GM21390 (cell line): Measurements from ENCODE around the gene KLF11.
"Not testable (repeated sequence)": the region's sequence is repeated elsewhere in the genome, so short reads cannot be mapped to it uniquely, and the experiment has no call there.

Experiments
- ATAC-seq: cut with Tn5 transposase; IDR thresholded peaks from one replicate; pipeline ENCODE4 v1.9.1; 2021; ENCODE audit not compliant: unreplicated experiment

KLF11 gene

DNA sequence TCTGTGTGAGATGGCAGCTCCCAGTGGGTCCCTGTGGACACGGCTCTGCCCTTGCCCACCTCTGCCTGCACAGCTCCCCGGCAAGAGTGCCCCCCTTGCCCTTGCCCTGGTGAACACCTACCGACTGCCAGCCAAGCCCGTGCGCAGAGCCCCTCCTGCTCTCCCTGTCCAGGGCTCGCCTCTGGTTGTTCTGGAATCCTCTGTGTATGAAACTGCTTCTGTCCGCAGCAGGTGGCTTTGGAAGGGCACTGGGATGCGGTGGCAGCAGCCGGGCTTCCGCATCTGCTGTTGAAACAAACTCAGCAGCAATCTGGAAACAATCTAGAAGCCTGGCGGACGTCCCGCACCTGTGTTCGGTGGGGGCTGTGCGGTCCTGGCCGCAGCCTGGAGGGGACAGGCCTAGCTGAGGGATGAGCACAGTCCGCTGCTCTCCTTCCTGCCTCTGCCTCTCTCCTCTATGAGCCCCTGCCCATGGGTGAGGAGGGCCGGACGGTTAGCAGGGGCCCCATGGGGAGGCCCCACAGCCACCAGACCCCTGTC lies 34.0 kb upstream of the KLF11 start:
- no peak for ATAC-seq

GRCh38 chr2:10009811-10010781 lies 33.3 kb upstream of the KLF11 start:
- no peak for ATAC-seq

GRCh38 chr2:10010861-10011605 lies 32.3 kb upstream of the KLF11 start:
- ATAC-seq, result not testable (repeated sequence)

DNA sequence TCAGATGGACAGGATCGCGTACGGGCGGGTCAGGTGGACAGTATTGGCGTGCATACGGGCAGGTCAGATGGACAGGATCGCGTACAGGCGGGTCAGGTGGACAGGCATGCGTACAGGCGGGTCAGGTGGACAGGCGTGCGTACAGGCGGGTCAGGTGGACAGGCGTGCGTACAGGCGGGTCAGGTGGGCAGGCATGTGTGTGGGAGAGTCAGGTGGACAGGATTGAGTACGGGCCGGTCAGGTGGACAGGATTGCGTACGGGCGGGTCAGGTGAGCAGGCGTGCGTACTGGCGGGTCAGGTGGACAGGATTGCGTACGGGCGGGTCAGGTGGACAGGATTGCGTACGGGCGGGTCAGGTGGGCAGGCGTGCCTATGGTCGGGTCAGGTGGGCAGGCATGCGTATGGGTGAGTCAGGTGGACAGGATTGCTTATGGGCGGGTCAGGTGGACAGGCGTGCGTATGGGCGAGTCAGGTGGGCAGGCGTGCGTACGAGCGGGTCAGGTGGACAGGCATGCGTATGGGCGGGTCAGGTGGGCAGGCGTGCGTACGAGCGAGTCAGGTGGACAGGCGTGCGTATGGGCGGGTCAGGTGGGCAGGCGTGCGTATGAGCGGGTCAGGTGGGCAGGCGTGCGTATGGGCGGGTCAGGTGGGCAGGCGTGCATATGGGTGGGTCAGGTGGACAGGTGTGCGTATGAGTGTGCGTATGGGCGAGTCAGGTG lies 31.6 kb upstream of the KLF11 start:
- not testable (repeated sequence) for ATAC-seq

GRCh38 chr2:10012366-10012962 lies 30.9 kb upstream of the KLF11 start:
- ATAC-seq, result not testable (repeated sequence)

GRCh38 chr2:10012963-10013461 lies 30.3 kb upstream of the KLF11 start:
- no peak for ATAC-seq

DNA sequence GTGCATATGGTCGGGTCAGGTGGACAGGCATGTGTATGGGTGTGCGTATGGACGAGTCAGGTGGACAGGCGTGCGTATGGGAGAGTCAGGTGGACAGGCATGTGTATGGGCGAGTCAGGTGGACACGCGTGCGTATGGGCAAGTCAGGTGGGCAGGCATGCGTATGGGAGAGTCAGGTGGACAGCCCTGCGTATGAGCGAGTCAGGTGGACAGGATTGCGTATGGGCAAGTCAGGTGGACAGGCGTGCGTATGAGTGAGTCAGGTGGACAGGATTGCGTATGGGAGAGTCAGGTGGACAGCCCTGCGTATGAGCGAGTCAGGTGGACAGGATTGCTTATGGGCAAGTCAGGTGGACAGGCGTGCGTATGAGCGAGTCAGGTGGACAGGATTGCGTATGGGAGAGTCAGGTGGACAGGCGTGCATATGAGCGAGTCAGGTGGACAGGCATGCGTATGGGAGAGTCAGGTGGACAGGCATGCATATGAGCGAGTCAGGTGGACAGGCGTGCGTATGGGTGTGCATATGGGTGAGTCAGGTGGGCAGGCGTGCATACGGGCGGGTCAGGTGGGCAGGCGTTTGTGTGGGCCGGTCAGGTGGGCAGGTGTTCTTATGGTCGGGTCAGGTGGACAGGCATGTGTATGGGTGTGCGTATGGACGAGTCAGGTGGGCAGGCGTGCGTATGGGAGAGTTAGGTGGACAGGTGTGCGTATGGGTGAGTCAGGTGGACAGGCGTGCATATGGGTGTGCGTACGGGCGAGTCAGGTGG lies 29.5 kb upstream of the KLF11 start:
- ATAC-seq, result not testable (repeated sequence)

- ATAC-seq, result no peak
These were observed 28.7 kb upstream of the KLF11 start for GRCh38 chr2:10014418-10015190.

DNA sequence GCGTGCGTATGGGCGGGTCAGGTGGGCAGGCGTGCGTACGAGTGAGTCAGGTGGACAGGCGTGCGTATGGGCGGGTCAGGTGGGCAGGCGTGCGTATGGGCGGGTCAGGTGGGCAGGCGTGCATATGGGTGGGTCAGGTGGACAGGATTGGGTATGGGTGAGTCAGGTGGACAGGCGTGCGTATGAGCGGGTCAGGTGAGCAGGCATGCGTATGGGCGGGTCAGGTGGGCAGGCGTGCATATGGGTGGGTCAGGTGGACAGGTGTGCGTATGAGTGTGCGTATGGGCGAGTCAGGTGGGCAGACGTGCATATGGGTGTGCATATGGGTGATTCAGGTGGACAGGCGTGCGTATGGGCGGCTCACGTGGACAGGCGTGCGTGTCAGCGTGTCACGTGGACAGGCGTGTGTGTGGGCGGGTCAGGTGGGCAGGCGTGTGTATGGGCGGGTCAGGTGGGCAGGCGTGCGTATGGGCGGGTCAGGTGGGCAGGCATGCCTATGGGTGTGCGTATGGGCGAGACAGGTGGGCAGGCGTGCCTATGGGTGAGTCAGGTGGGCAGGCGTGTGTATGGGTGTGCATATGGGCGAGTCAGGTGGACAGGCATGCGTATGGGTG lies 27.9 kb upstream of the KLF11 start:
- not testable (repeated sequence) for ATAC-seq

- no peak for ATAC-seq
These were observed 27.1 kb upstream of the KLF11 start for GRCh38 chr2:10016001-10016801.

DNA sequence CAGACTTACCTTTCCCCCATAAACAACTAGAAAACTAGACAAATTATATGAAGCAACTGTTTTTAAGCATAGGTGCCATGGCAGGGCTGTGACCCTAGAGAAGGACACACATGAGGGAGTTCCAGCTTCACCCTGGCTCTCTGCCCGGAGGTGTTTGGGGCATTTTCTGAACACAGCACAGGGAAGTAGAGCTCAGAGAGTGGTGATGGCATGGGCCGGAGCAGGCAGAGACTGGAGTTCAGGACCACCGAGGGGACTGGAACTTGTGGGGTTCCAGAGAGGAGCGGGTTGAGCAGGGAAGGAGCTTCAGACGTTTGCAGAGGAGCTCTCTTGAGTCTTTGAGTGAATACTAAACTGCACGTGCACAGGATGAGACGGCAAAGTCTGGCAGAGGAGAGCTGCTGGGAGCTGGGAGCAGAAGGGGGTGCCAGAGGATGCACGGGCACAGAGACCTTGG lies 26.5 kb upstream of the KLF11 start:
- ATAC-seq, result no peak

DNA sequence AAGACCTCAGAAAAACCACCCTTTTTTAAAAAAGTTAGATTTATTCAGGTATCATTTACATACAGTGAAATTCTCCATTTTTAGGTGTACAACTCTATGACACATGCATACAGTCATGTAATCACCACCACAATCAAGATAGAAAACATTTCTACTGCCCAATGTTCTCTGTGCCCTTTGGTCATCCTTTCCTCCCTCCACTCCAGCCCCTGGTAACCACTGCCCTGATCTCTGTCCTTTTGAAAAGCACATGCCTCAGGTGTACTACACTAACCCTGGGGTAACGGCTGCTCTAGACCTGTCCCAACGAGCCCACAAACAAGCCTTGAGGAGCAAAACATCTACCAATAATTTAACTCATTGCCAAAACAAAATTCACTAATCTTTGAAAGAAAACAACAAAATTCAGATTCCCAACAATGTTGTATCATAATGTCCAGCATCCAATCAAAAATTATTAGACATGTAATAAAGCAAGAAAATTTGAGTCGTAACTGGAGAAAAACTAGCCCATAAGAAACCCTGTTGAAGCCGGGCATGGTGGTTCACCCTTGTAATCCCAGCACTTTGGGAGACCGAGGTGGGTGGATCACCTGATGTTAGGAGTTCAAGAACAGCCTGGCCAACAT lies 25.9 kb upstream of the KLF11 start:
- ATAC-seq, result no peak

DNA sequence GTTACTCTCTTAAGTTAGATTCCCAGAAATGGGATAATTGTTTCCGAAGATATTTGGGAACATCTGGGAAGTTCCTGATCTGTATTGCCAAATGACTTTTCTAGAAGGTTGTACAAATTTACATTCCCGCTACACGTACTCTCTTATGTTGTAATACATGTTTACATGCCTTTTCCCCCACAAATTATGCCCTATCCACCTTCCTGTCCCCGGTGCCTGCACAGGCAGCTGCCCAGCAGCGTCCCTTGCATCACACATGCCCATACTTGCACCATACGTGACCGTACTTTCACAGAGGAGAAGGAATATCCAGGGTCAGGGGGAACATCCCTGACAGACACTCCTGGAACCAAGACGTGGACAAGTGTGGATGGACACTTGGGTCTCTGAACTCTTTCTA lies 24.2 kb upstream of the KLF11 start:
- no peak for ATAC-seq

DNA sequence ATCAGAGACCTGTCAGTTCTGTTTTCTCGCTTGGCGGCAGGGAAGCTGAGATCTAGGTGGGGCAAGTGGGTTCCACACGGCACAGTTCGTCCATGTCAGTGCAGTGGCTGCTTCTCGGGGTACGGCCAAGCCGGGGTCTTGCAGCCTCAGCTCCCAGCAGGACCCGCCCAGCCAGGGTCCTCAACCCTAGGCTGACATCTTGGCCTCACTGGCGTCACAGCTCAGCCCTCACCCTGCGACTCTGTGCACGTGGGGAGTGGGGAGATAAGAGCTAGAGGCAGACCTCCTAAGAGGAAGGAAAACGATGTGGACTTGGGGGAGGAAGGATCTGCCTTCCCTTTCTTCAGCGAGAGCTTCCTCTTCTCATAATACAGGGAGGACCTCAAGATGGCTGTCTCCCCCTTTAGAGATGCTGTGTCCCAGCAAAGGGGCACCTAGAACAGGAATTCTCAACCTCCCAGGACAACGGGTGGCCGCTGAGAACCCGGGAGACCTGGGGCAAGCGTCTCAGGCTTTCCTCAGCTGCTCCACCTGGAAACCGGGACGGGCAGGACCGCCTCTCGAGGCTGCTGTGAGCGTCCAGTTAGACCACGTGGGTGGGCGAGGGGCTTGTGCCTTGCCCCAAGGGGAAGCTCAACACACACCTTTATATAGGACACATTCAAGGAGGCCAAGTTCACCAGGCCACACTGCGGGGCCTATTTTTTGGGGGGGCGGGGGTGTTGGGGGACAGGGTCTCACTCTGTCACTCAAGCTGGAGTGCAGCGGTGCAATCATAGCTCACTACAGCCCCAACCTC lies 23.5 kb upstream of the KLF11 start:
- ATAC-seq, result no peak

DNA sequence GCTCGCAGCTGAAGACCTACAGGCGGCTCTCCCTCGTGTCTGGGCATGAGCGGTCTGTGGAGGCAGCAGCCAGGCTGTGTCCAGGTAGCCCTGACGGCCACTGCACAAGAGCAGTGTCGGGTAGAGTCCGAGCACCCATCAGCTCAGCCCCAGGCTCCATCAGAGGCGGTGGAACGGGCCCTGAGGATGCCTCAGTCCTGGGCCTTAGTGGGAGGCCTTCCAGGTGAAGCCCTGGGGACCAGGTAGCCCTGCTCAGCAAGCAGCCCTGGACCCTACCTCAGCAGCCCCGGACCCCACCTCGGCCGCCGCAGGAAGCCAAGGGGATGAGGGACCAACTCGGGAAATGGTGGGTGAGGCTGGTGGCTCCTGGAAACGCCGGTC lies 21.3 kb upstream of the KLF11 start:
- no peak for ATAC-seq

- ATAC-seq, result no peak
These were observed 20.9 kb upstream of the KLF11 start for GRCh38 chr2:10022445-10022844.
